Measurements from ENCODE around the gene SLC2A9.
A peak's percentile ranks its signal among the peaks of the same experiment; 100 is the strongest.

Gene SLC2A9

DNA sequence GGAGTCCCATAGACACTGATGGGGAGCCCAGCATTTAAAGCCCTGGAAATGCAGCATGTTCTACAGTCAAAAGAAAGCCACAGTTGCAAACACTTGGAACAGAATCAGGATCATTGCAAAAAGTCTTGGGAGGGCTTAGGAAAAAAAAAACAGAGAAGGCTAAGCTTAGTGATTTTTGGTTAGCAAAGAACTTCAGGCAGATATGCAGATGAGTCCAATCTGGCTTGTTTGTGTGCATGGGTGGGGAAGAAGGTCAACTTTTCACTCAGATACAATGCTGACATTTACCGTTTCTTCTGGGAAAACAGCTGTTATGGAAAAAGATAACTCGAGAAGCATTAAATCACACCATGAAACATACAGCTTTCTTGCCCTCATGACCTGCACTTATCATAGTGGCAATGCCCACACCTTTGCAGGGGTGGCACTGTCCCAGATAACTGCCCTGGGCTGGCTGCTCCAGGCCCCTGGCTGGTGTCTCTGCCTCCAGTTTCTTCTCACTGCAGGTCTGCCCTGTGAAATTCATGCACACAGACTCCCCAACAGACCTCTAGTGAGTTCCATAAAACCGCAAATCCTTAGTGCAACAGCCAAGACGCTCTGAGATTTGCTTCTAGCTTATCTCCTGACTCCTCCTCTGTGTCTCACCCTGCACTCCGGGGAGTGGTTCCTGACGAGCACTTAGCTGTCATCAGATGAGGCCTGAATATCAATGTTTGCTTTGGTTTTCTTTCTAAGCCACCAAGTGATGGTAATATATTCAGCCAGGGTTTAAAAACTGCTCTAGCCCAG is 140.7 kb downstream of the SLC2A9 start:
- DNase-seq, result no peak

DNA sequence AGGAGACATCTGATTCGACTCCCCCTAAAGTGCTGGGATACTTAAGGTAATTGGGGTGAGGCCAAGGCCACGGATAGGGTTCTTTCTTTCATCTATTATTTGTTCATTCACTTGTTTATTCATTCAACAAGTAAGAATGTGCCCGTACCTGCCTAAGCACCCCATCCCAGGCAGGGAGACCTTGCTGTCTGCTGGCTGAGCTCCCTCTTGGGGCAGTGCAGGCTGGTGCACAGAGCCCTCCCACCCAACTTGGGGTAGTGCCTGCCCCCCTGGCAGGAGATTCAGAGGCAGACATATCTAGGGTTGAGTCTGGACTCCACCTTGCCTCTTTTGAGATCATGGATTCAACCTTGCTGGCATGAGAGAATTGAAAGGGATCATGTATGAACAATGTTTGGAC is 144.2 kb downstream of the SLC2A9 start:
- DNase-seq, result no peak

DNA sequence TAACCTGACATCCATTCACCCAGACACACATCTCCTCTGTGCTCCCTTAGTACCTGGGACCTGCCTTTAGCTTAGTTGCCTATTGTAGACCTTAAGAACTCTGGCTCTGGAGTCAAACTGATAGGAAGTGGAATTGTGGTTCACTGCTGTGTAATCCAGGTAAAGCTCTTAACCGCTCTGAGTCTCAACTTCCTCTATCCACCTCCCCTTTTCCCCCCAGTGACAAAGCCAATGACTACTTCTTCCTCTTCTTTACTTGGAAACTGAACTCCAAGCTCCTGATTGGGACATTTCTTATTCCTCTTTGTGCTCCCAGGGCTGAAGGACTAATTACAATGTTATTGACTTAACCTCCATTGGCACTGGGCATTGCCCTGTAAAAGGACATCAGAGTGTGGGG is 145.8 kb downstream of the SLC2A9 start:
- peak; percentile 58 to 69 for DNase-seq

DNA sequence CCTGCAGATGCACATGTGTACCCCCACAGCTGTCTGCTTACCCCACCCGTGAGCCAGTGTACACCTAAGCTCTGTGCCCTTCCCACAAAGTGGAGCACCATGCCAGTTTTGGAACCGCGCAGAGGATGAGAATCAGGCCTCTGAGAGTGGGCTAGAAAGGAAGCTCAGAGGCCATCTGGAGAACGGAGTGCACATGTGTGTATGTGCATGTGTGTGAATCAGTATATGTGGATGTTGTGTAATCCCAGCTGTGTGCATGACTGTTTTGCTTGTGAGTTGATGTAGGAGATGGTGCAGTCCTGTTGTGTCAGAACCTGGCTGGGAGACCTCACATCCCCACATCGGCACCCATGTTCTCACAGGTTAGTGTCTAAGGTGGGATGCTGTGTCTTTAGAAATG is 146.9 kb downstream of the SLC2A9 start:
- no peak for DNase-seq

DNA sequence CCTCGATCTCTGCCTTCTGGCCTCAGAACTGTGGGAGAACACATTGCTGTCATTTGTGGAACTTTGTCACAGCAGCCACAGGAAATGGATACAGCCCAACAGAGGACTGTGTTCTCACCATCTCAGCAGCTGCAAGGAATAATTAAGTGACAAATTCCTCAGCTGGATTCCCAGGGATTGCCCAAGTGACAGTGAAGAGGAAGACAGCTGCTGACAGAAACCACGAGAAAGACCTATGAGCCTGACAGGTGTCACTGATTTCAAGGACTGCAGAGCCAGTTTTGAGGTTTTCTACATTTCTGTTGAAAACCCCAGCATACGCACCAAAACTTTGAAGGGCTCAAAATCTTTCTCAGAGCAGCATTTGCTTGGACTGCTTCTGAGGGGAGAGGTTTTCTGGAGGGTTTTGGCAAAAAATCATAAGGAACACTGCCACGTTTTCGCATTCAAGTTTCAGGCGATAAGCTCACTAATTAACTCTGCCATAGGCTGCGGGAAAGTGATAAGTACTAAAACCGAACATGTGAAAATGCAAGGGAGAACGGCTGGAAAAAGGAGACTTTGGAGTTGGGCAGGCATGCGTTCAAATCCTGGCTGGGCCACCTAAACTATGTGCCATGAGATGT is 151.0 kb downstream of the SLC2A9 start:
- DNase-seq, result no peak

DNA sequence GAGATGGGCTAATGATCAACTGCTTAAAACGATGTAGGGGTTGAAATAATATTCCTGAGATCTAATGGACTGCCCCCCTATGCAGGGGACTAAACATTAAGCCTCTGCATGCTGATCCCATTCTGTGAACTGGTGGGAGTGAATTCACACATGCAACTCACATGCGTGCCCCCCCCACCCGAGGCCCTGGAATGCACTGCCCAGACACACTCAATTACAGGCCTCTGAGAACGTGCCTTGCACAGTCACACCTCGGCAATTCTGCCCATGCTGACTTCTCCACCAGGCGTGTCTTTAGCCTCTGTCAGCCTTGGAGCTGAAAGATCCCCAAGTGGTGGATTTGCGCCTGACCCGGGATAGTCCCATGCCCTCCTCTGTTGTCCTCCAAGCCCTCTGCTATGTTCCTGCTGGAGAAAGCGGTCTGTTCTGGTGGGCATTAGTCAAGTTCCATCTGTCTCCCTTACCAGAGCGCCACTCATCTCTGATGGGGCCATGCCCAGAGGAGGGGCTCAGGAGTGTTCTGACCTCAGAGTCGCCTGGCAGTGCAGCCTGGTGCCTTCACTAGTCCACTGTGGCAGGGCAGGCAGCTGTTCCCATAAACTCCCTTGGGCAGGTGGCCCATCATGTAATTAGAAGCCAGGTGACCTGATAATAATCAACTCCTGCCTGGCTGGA is 153.4 kb downstream of the SLC2A9 start:
- DNase-seq, result no peak

DNA sequence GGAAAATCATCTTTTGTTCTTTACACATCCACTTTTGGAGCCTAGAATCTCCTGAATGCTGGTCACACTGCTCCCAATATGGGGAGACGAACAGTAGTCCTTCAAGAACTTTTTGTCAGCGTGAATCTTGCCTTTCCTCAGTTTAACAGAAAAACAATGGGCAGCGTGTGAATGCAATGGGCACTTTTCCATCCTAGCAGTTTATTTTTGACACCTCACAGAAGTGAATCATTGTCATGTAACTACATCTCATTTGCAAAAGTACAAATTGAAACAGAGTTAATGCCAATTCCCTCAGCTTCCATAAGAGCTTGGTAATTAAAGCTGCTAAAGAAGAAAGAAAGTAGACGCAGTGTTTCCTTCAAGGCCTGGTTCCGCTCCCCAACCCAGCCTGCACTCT is 154.4 kb downstream of the SLC2A9 start:
- DNase-seq, result no peak

DNA sequence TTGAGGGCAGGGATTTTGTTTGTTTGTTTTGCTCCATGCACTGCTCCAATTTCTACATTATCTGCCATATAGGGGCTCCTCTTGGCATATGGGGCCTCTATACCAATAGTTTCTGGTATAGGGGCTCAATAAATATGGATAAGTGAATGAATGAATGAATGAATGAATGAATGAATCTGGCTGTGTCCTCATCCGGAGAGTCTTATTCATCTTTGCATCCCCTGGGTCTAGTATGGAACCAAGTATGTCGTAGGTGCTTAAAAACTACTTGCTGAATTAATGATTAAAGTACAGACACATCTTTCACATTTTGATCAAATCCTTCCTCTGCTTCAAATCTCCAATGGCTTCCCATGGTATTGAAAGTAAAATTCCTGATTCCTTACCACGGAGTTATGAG is 159.7 kb downstream of the SLC2A9 start:
- no peak for DNase-seq

DNA sequence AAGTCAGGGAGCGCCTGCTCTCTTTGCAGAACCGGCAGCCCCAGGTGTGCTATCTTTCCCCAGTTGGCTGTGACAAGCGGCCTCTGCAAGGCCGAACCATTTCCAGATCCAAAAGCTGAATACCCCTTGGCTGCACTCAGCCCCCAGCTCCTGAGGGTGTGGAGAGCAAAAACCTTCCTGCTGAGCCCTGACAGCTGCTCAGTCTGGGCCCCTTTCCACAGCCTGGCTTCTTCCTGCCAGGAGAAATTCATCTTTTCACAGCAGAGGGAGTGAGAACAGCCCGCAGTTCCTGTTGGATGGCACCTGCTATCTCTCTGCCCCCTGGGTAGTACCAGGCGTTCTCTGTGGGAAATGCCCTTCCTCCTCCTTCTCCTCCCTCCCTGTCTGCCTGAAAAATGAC is 161.5 kb downstream of the SLC2A9 start:
- DNase-seq, result no peak

DNA sequence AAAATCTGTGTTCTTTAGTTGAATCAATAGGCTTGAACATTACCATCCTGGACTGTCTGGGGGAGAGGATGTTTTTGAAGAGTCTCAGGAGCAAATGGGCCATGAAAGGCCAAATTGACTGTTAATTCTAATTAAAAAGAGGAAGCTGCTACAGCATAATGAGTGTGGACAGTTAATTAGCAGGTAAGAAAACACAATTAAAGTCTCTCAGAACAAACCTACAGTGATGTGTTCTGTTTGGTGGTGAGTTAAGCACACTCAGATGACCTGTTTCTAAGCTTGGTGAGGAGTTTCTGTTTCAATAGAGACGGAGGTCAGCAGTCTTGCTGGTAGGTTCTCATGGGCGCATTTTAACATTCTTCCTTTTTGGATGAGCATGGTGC is 171.8 kb downstream of the SLC2A9 start:
- no peak for DNase-seq

DNA sequence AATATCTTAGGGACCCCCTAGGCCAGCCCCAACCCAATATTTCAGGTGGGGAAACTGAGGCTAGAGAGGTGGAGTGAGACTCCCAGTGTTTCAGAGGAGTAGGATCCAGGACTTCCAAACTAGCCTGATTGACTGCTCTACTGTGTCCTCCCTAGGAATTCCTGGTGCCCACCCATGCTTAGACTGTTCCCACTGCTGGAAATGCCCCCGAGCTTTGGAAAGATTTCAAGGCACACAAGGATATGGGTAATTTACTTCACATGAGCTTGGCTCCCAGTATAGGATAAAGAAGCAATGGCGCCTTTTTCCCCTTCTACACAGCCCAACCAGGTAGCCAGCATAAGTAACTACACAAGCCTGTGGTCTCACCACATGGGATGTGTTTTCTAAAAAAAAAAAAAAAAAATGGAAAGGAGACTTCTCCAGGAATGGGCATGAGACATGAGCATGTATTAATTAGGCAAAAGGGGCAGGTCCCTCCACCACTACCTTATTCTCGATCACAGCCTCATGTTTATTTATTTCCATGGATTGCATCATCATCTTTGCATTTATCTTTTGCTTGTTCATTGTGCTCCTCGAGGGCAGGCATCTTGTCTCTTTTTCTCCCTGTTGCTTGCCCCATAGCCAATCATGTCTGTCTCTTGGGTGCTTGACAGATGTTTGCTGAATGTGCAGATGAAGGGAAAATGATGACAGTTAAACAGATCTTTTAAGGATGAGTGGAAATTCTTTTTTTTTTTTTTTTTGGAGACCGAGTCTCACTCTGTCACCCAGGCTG is 173.1 kb downstream of the SLC2A9 start:
- DNase-seq, result no peak

DNA sequence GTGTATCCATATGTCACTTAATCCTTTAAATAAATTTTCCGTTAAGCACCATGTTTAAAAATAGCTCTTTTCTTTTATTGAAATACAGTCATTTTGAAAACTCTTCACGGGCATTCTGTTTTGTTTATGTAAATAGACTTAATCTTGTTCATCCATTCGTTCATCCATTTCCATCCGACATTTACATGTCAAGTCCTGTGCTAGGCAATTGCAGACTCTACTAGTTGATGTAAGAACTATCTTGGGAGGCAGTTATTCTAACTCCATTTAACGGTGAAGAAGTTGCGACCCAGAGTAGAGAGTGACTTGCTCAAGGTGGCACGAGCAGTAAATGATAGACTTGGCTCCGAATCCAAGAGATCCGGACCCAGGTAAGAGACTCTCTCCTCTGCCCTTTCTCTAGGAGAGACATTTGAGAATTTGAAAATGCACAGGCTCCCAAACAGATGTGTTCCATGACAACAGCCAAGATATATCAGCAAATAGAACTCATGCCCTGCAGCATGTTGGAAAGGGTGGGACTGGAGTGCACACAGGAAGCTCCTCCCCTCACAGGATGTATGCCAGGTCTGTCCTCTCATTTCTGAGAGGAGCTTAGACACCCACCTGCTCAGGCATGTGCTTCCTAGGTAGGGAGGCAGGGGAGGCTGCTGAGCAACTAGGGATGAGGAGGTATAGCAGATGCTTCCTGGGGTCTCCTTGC is 175.4 kb downstream of the SLC2A9 start:
- DNase-seq, result no peak

DNA sequence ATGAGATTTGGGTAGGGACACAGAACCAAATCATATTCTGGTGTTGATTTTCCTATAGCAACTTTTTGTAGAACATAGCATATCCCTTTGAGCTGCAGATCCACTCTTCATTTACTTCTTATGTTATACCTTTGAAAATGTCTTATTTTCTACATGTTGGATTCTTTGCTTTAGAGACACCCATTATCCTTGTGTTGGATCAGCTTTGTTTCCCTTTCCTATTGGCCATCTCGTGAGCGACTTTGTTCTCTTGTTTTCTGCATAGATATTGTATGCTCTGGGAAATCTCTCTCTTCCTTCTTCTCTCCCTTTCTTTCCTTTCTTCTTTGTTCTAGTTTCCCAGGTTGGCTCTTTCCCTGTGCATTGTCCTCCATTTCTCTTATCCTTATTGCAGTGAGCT is 180.2 kb downstream of the SLC2A9 start:
- DNase-seq, result no peak

DNA sequence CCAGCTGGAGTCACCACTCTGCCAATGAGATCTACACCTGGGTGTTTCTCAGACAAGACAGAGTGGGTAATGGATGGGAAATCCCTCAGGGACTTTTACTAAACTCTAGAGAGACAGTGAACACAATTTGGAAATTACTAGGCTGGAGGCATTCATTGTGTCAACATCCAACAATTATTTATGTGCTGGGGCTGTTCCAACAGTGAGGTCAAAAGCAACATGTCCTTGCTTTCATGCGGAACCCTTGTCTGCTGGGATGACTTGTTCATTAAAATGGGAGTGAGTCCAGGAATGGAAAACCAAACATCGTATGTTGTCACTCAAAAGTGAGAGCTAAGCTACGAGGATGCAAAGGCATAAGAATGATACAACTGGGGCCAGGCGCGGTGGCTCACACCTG is 185.9 kb downstream of the SLC2A9 start:
- no peak for DNase-seq

DNA sequence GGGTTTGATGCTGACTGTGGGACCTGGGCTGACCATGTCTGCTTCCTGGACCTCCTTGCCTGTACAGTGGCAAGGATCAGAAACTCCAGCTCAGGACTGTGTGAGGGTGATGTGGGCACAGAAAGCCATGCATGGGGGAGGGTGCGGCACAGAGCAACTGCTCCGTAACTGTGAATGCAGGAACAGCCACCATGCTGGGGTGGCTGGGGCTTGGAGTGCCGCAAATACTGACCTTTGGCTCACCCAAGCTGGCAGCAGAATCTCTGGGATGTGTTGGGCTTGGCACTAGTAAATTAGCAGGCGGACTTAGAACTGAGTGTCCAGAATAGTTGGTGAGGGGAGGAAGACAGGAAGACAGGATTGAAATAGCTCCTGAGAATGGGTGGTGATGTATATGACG is 187.9 kb downstream of the SLC2A9 start:
- DNase-seq, result no peak

DNA sequence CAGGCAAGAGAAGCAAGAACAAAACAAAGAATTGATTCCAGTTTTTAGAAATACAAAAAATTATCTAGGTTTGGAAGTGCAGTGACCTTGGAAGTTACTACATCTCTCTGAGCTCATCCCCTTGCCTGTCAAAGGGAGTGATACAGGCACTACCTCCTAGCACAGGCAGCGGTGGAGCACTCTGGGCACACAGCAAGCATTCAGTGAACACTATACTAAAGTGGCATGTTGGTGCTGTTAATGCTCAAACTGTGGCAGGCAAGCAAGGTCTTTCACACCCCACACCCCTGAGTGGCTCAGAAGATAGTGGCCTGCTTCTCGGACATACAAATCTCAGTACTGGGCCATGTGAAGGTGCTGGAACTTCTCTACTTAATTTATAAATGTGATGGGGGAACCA is 188.7 kb downstream of the SLC2A9 start:
- DNase-seq, result no peak

DNA sequence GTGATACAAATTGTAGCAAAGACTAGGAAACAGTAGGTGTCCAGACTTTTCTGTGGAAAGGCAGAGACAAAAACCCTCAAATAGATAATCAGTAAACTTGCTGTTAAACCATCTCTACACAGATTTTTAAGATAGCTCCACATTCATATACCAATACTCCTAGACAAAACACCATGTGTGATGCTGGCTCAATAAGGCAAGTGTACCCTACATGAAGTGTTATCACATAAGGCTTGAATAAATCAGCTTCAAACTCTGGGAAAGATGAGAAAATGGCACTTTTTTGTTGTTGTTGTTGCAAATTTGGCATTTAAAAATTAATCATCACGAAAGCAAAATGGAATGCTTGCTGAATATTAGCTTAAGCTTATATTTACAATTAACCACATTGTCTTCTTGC is 194.7 kb downstream of the SLC2A9 start:
- no peak for DNase-seq

DNA sequence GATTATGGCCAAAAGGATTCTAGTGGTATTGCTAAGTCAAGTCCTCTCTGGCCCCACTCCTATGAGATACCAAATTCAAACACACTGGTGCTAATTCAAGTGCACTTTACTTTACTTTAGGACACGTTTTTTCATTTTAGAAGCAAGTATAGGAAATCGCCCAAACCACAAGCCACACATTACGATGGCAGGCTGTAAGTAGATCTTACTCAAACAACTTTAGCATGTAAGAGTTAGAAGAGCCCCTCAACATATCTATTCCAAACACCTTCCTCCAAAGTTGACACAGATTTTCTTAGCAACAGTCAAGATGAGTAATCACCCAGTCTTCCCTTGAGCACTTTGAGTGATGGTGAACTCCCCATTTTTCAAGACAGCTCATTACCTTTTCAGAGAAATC is 196.2 kb downstream of the SLC2A9 start:
- DNase-seq, result no peak

DNA sequence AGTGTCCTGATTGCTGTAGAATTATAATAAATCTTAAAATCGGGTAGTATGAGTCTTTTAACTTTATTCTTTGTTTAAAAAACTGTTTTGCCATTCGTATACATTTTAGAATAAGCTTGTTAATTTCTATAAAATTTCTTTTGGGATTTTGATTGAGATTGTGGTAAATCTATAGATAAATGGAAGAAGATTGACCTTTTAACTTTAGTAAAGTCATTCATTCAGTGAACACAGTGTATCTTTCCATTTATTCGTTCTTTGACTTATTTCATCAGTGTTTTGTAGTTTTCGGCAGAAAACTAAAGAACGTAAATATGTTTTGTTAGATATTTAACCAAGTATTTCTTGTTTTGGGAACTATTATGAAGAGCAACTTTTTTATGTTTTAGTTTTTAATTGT is 201.0 kb downstream of the SLC2A9 start:
- DNase-seq, result no peak

DNA sequence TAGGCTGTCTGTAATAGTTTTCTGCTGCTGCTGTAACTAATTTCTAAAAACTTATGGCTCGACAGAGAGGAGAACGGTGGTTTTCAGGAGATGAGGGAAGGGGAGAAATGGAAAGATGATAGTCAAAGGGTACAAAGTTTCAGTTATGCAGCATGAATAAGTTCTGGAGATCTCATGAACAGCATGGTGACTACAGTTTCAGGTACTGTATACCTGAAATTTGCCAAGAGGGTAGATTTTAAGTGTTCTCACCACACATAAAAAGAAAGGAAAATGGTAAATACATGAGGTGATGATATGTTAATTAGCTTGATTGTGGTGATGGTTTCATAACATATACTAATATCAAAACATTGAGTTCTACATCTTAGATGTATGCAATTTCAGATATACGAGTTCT is 205.0 kb downstream of the SLC2A9 start:
- DNase-seq, result no peak

DNA sequence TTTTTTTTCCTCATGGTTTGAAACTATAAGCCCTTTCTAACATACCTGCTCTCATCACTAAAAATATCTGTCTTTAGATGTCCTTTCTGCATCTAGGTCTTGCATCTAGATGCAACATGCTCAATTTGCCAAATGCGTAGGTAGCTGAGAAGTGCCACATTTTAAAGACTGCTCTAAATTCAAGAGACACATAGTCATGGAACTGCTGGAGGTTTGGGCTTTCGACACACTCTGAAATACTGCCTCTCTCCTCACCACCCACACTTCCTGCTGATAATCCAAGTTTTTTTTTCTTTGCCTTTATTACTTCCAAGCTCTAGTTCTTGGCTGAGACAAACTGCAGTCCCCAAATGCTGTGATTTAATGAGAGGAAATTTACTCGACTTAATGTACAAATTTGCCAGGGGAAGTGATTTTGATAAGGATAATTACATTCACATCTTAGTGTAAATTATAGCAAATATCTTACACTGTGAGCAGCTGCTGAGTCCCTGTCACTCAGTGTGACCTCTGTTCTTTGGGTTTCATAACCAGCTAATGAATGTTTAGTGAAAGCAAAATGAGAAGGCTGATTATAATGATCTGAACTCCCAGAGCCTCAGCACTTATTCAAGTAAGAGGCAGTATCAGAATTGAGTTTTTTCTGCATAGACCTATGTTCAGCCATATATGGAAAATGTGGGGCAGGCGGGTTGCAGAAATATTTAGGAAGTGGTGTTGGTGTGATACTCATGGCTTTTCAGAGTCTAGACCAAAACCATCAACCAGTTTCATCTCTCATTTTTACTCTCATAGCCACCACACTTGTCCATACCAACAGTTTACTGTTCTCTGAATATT is 208.6 kb downstream of the SLC2A9 start:
- DNase-seq, result peak; percentile 25 to 42

DNA sequence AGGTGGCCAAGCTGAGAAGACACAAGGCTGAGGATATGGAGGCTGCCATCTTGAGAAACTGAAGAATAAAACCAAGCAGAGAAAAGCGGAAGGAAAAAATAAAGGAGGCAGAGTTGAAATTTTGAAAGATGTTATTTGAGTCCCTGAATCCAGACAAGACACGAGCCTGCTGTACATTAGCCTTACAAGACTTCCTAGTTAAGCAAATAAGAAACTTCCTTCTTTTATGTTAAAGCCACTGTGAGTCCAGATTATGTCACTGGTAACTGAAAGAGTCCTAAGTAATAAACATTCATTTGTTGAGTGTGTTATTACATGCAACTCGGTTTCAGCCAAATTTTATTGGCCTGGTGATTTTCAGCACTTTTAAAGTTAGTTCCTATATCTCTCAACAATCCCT is 209.5 kb downstream of the SLC2A9 start:
- DNase-seq, result peak; percentile 30 to 40

Measured in AML-193 (cell line).